Left kidney (tissue), 8 donors: ENCODE measurements around the gene RPL27A. TPM values are rescaled to one million over a fixed set of nuclear protein-coding genes. Genes with fewer than 3 reads are reported as not detected.
"Not testable (repeated sequence)": the region's sequence is repeated elsewhere in the genome, so short reads cannot be mapped to it uniquely, and the experiment has no call there.

Source experiments
- DNase-seq: peaks from one replicate; pipeline ENCODE4 v3.0.0-alpha.2; 2013
- long read RNA-seq, 8 donors: transcript quantifications; one replicate each; lab custom pipeline, GENCODE V29; 2026
- polyA plus RNA-seq: library from polyadenylated mRNA; unstranded; fragments of 120-200 nt; gene quantifications from one replicate; pipeline ENCODE4 v1.2.1, GENCODE V29; 2013; ENCODE audit not compliant: insufficient read length

RPL27A gene
- polyA plus RNA-seq: 1,575 TPM
- long read RNA-seq, donor 1, full-length matches to known transcripts: 1,789 of 2,045 reads
- long read RNA-seq, donor 1, partial matches to known transcripts: 148 of 2,045 reads
- long read RNA-seq, donor 1, other reads (novel, unspliced or antisense): 108 of 2,045 reads
- long read RNA-seq, donor 2, full-length matches to known transcripts: 1,465 of 1,600 reads
- long read RNA-seq, donor 2, partial matches to known transcripts: 85 of 1,600 reads
- long read RNA-seq, donor 2, other reads (novel, unspliced or antisense): 50 of 1,600 reads
- long read RNA-seq, donor 3, full-length matches to known transcripts: 1,133 of 1,242 reads
- long read RNA-seq, donor 3, partial matches to known transcripts: 65 of 1,242 reads
- long read RNA-seq, donor 3, other reads (novel, unspliced or antisense): 44 of 1,242 reads
- long read RNA-seq, donor 4, full-length matches to known transcripts: 449 of 535 reads
- long read RNA-seq, donor 4, partial matches to known transcripts: 77 of 535 reads
- long read RNA-seq, donor 4, other reads (novel, unspliced or antisense): 9 of 535 reads
- long read RNA-seq, donor 5, full-length matches to known transcripts: 2,596 of 2,900 reads
- long read RNA-seq, donor 5, partial matches to known transcripts: 117 of 2,900 reads
- long read RNA-seq, donor 5, other reads (novel, unspliced or antisense): 187 of 2,900 reads
- long read RNA-seq, donor 6, full-length matches to known transcripts: 2,045 of 2,283 reads
- long read RNA-seq, donor 6, partial matches to known transcripts: 151 of 2,283 reads
- long read RNA-seq, donor 6, other reads (novel, unspliced or antisense): 87 of 2,283 reads
- long read RNA-seq, donor 7, full-length matches to known transcripts: 2,756 of 3,085 reads
- long read RNA-seq, donor 7, partial matches to known transcripts: 176 of 3,085 reads
- long read RNA-seq, donor 7, other reads (novel, unspliced or antisense): 153 of 3,085 reads
- long read RNA-seq, donor 8, full-length matches to known transcripts: 693 of 746 reads
- long read RNA-seq, donor 8, partial matches to known transcripts: 37 of 746 reads
- long read RNA-seq, donor 8, other reads (novel, unspliced or antisense): 16 of 746 reads

DNA sequence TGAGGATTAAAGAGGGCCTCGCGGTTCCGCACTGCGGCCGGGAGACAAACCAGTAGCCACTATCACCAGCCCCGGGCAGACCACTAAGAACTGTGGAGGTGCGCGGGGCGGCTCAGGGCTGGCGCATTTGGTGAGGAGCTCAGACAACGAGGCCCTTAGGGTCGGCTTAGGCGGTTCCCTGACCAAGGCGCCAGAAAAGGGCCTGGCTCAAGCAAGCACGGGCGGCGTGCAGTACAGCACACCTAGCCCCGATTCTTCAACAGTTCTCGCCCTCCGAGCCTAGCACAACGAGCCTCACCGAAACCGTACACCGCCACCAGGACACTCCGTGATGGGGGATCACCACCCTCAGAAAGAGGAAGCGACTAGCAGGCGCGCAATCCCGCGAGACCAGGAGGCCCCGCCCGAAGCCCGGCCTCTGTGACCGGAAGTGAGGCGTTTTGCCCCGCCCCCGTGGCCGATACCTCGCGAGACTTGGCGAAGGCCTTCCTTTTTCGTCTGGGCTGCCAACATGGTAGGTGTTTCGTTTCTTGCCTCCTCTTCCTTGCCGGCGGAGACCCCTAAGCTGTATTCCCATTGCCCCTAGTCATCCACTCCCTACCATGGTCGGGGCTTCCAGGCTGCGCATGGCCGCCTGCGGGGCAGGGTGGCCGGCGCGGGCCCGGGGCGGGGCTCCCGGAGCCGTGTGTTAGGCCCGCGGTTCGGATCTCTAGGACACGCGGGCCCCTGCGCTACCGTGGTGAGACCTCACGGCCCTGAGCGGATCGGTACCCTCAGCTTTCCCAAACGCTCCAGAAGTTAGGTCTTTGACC is at the start of gene RPL27A, which contains the start of gene TRIM66:
Gene RPL27A (plus strand): TSS at position 490 of the 812 bp plus-strand sequence. CDS start 22 bp downstream, at position 512.
Gene TRIM66 (minus strand): TSS at position 363 of the 812 bp plus-strand sequence. CDS start 10,391 bp downstream, outside the sequence.
- DNase-seq: peak; percentile 97

DNA sequence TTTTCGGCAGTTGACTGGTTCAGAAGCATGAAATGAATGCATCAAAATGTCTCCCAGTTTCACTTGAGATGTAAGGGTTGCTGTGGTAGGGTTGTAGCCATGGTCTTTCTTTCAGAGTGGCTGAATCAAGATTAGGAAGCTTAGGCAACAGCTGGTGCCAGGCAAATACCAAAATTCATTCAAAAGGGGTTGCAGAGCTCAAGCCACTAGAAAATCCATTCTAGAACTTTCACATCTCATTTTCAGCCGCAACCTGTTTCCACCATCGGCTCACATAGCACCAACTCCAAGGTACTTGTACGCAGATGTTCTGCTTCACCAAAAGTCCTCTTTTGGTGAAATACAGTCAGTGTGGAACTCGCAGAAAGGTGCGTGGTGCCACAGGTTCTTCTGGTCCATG is 48.1 kb upstream of the RPL27A start:
- no peak for DNase-seq

DNA sequence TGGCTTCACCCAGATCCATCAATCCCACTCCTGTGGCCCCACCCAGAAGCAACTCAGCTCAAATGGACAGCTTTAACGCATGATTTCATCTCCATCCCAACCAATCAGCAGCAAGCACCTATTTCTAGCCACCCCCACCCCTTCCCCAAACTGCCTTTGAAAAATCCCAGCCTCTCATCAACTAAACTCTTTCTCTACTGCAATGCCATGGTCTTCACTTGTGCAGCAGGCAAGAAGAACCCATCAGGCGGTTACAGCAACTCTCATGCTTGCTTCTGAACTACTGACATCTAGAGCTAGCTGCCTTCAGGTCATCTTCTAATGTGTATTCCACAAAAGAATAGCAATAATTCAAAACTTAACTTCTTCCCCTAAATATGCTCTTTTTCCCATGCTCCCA is 46.5 kb upstream of the RPL27A start:
- DNase-seq: no peak

DNA sequence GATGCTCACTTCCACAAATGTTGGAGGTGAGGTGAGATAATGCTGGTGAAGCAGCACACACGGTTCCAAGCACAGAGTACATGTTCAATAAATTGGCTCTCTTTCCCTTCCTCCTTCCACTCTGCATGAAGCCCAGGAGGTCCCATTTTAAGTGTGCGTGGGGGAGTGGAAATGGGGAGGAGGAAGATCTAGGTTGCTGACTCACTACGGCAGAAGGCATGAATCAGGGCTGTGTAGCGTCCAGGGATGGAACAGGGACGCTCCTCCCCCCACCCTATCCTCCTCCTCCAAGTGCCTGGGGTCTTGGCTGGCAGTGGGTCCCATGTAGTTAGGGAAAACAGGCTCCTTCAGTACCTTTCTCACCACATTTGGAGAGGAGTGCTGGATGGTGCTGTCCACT is 44.3 kb upstream of the RPL27A start:
- DNase-seq: no peak

DNA sequence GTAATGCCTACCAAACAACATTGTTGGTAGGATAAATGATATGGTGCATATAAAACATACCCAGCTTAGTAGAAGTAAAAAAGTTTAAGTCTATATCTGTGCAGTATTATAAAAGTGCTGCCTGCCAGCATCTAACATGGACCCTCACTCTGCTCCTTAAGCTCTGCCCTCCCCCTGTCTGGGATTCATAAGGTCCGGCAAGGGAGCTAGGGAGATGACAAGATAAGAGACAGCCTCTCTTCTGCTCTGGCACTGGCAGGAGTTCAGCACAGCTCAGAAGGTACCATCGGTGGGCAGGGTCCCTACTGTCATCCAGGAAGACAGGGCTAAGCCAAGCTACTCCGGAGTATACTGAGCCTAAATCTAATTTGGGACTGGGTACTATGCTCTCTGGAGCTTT is 42.9 kb upstream of the RPL27A start:
- no peak for DNase-seq

DNA sequence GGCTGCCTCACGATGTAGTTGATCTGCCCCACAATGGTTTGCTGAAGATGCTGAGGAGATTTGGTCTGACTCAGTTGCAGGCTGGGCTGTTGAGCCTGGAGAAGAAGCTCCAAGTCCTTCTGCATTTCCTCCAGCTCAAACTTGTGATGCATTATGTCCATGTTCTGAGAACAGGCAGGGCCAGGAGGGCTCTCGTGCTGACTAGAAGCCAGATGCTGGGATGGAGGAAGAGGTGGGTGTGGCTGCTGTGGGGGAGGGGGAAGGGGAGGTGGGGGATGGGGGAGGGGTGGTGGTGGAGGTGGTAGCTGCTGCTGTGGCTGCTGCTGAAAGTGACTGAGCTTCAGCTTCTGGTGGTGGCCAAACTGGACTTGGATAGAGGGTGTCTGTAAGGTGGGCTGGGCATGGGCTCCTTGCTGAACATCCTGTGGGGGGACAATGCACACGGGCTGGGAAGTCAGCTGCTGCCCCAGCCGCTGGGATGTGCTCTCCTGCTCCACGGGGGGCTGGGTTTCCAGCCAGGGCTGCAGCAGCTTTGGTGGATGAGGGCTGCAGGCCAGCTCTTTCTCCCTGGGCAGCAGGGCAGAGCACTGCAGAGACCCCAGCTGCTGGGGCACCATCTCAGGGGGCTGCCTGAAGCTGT is 42.2 kb upstream of the RPL27A start:
- no peak for DNase-seq

DNA sequence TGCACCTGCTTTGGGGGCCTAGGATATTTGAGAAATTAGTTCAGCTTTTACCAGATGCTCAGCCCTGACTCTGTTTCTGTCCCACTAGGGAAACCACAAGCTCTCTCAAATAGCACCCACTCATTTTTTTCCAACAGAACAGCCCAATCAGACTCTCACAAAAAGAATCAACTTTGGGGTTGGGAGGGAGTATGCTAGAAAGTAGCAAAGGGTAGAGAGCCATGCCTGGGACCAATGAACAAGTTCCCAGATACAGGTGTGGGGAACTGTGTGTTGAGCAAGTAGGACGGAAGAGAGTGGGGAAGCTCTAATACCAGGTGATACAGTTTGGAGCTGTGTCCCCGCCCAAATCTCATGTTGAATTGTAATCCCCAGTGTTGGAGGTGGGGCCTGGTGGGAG is 41.3 kb upstream of the RPL27A start:
- DNase-seq: no peak

DNA sequence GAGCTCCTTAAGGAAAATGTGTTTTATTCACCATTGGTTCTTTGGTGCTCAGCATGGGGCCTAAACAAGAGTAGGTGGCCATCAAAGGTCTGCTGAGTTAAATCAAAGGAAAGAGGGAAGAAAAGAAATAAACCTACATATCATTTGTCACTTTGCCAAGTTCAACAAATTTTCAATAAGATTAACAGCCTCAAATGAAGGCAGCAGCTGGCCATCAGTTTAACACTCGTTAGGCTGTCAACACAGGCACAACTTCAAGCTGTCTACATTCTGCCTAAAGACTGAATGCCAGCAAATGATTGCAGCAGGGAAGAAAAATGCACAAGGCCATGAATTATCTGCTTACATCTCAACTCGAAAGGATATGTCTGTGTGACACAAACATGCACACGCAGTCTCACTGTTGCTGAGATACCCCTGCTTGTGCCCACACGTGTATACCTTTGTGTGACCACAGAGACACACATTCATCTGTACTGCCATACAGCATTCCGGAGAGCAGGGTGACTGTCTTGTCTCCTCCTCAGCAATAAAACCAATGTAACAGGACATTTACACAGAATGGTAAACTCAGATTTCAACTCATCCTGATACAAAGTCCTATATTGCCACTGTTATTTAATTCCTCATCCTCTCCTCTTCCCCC is 40.3 kb upstream of the RPL27A start:
- peak; percentile 46 for DNase-seq

DNA sequence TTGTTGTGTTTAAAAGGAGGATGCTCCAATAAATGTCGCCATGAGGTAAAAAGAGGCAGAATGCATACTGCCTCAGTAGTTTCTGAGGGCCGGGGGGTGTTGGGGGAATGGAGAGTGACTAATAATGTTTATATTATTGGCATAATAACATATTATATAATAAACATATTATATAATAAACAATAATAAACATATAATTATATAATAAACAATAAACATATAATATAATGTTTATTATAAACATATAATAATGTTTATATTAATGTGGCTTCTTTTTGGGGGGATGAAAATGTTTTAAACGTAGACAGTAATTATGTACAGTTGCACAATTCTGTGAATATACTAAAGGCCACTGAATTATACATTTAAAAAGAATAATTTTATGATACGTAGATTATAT is 35.7 kb upstream of the RPL27A start:
- DNase-seq: no peak

DNA sequence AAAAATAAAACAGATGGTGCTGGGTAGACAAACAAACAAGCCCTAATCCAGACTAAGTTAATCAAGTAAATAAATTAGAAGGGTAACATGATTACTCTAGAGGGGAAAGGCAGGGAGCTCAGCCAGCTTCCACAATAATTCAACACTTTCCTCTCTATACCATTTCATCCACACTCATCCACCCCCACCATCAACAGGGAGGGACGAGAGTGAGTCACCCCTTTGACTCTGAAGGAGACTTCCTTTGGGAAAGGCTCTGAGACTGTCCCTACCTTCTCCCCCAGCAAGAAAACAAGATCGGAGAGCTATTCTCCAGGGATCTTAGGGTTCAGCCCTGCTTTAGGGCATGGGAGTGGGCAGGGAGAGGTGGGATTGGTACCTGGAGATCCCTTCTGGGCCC is 33.2 kb upstream of the RPL27A start:
- no peak for DNase-seq

DNA sequence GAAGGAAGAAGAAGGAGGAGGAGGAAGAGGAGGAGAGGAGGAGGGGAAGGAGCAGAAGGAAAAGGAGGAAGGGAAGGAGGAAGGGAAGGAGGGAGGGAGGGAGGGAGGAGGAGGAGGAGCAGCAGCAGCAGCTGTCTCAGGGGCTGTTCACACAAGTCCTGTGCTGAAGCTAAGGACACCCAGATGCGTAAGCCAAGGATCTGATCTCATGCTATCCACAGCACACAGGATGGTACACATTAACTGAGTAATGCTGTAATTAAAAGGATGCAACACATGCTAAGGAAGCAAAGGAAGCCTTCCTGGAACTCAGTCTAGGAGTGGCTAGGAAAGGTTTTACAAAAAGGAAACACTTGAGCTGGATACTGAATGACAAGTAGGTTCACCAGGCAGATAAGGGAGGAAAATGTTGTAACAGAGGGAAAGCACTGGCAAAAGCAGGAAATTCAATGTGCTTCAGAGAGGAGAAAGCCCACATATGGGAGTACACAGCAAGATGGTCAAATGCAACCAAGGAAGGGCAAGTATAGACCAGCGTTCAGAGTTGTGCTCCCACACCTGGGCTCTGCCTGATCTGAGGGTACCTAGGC is 32.1 kb upstream of the RPL27A start:
- no peak for DNase-seq

DNA sequence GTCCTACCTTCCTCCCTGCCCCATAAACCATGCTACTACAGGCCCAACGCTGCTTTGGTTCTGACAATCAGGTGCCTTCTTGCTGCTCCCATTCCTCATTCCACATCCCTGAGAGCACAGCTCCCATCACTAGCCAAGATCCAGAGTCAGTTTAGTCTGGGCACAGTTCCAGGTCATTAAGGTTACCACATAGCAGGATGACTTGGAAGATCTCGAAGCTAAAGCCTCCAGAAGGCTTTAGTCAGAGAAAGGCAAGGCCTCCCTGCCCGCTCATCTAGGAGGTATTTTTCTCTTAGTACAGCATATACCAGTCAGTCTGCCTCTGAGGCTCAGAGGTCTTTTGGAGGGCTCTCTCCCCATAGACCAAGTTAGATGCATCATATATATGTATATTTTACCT is 30.5 kb upstream of the RPL27A start:
- no peak for DNase-seq

DNA sequence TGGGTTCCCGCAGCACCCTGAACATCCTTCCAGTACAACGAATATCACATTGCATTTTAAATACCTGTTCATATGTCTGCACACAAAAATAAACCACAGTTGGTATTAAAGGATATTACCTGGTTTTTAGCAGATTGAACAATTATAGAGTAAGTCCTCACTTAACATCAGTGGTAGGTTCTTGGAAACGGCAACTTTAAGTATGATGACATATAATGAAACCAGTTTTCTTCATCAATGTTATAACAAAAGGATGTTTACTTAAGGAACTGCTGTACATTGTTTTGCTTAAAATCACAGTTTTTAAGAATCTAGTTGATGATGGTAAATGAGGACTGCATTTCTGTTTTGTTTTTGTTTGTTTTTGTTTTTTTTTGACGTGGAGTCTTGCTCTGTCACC is 28.1 kb upstream of the RPL27A start:
- DNase-seq: no peak

DNA sequence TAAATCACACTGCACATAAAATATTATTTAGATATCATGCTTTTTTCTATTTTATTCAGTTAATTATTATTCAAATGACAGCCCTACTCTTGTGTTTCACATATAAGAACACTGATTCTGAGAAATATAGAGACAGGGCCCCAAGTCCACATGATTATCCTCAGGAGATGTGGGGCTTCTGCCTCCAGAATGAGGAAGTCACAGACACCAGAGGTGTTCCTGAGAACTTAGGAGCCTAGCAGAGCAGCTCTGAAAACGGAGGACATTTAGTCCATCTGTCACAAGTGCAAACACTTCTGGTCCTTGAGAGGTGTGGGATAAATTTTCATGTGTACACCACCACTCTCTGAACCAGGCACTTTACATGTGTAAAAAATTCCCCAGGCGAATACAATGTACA is 26.3 kb upstream of the RPL27A start:
- no peak for DNase-seq

DNA sequence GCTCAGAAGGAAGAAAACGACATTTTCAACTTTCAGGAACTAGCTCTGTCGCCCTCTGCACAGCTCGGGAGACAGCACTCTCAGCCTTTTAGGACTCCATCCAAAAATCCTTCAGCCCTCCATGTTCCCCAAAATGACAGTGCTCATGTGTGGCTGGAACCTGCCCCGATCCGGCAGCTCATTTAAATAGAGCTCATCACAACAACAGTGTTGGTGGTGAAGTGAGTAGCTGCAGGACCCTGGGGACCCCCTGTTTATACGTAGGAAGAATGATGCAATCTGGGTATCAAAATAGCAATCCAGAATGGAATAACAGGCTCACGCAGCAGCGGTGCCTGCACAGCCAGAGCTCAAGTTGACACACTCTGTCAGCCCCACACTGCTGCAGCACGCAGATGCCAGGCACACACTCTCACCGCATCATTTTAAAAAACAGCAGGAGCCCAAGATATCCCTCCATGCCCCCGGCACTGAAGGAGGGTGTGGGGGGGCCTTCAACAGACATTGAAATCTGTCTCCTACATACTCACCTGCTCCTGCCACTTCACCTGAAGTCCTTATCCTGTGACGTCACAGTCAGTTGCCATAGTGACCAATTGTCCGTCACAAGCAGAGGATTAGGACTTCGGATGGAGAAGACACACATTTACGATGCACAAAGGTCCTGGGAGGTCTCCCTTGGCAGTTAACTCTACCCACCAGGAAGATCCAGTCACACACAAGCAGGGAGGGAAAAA is 24.1 kb upstream of the RPL27A start:
- no peak for DNase-seq

DNA sequence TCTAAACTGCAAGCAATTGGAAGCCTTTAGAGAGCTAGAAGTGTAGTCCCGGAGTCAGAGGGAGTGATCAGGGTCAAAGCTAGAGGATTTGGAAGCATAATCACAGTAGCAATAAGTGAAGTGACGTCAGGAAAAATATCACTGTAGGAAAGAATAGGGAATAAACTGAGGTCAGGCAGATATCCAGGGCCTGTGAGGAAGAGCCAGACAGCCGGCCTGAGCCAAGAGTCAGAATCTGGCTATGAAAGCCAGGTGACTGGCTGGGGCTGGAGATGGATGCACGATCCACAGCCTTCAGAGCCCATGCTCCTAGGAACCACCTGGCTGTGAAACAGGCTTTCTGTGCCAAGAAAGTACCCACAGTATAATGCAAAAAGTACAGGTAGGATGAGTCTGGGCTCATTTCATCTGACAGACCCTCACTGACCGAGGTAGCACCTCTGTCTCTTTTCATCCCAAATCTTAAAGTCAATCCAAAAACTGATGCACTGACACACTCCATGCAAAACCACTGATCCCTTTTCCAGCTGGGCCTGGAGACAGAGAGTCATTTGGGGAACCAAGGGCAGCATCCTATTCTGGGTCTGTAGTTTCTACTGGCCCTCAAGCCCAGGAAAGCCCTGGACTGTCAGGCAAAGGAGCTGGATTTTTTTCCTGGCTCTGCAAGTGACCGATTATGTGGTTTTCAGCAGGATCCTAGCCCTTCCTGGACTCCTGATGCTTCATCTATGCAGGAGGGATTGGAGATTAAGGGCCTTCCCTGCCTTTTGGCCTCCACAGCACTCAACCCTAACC is 21.4 kb upstream of the RPL27A start:
- no peak for DNase-seq

DNA sequence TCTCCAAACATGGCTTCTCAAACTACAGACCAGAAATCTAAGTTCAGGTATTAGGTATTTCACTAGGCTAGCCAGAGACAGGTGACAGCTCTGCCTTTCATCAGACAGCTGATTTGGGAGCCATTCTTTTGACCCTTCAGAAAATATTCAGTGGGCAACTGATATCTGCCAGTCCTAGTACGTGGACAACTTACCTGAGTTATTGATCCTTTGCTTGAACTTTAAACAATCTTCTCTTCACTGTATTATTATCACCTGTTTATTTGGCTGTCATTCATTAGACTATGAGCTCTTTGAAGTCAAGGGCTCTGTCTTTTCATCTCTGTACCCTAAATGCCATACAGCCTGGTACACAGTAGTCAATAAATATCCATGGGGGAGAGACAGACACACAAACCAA is 17.4 kb upstream of the RPL27A start:
- DNase-seq: no peak

DNA sequence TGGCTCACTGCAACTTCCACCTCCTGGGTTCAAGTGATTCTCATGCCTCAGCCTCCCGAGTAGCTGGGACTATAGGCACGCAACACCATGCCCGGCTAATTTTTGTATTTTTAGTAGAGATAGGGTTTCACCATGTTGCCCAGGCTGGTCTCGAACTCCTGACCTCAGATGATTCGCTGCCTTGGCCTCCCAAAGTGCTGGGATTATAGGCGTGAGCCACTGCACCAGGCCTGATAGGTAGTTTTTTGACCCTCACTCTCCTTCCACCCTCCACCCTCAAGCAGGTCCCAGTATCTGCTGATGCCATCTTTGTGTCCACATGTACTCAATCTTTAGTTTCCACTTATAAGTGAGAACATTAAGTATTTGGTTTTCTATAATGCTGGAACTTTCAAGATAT is 12.5 kb upstream of the RPL27A start:
- DNase-seq: not testable (repeated sequence)

DNA sequence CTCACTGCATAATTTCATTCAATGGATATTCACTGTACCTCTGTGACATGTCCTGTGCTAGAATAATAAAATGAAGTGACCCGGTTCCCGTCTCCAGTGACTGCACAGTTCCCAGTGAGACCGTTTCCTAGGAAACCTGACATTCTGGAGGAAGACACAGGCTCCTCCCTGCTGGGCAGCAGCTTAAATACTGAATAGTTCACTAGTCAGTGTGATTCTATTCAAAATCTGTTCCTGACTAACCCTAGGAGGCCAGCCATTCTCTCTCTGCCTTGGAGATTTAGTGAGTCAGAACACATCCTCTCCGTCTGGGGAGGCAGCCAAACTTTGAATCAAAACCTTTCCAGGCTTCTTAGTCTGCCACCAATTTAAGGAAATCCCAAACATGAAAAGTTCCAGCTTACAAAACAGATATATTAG is 11.4 kb upstream of the RPL27A start:
- peak; percentile 81 for DNase-seq
